Measurements from ENCODE around the gene GADD45A. TPM values are rescaled to one million over a fixed set of nuclear protein-coding genes. Genes with fewer than 3 reads are reported as not detected.
"Not testable (repeated sequence)": the region's sequence is repeated elsewhere in the genome, so short reads cannot be mapped to it uniquely, and the experiment has no call there.

The GADD45A gene, protein sequence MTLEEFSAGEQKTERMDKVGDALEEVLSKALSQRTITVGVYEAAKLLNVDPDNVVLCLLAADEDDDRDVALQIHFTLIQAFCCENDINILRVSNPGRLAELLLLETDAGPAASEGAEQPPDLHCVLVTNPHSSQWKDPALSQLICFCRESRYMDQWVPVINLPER
- polyA plus RNA-seq (2013, experiment 1 of 2; ENCODE audit: insufficient read length) = 83.1 TPM
- polyA plus RNA-seq (2013, experiment 2 of 2; ENCODE audit: insufficient read length) = 56.7 TPM

DNA sequence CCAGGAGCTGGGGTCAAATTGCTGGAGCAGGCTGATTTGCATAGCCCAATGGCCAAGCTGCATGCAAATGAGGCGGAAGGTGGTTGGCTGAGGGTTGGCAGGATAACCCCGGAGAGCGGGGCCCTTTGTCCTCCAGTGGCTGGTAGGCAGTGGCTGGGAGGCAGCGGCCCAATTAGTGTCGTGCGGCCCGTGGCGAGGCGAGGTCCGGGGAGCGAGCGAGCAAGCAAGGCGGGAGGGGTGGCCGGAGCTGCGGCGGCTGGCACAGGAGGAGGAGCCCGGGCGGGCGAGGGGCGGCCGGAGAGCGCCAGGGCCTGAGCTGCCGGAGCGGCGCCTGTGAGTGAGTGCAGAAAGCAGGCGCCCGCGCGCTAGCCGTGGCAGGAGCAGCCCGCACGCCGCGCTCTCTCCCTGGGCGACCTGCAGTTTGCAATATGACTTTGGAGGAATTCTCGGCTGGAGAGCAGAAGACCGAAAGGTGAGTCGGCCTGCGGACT lies at the start of gene GADD45A:
TSS of gene GADD45A (plus strand) at position 135 of the 491 bp plus-strand sequence. CDS start at position 429, 294 bp downstream.
- peak; percentile 100 for DNase-seq

DNA sequence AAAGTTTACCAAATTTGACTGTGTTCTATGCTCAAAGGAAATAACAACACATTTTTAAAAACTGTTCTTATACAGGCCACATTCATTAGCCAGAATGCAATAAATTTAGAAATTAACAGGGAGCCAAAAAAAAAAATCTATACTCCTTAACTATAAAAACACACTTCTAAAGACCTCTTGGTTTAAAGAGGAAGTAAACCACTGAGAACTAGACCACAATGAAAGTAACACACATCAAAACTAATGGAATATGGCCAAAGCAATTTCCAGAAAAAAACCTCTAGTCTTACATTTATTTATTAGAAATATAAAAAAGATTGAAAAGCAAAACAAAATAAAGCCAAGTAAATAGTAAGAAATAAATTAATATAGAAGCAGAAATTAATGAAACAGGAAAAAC lies 48.9 kb upstream of the GADD45A start:
- no peak for DNase-seq

DNA sequence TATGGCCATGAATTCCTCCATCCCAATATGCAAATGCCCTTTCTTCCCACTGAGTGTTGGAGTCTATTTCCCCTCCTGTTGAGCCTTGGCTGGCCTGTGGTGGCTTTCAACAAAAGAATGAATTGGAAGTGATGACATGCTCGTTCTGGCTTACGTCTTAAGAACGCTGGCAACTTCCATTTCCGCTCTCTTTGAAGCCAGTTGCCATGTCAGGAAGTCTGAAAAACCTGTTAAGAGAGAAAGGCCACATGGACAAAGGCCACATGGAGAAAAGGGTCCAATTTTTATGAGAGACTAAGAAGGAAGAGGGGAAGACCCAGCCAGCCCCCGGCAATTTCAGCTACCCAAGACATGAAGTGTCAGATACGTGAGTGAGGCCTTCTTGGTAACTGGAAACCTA lies 45.6 kb upstream of the GADD45A start:
- no peak for DNase-seq

DNA sequence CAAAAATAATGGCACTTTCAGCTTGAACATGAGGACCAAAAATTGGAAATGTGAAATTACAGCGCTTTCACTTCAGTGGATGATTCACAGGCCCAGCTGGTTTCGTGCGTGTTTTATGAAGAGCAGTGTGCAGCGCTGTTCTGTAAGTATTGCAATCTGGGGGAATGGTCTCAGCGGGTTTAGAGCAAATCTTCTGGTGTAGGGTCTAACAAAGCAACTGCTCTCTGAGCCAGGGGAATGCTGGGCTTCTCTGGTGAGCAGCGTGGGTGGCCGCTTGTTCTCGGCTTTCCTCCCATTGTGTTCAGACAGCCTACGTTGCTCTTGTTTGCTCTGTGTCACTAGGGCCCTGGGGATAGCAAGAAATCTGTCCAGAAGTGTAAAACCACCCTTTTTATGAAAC lies 42.4 kb upstream of the GADD45A start:
- peak; percentile 12 for DNase-seq

DNA sequence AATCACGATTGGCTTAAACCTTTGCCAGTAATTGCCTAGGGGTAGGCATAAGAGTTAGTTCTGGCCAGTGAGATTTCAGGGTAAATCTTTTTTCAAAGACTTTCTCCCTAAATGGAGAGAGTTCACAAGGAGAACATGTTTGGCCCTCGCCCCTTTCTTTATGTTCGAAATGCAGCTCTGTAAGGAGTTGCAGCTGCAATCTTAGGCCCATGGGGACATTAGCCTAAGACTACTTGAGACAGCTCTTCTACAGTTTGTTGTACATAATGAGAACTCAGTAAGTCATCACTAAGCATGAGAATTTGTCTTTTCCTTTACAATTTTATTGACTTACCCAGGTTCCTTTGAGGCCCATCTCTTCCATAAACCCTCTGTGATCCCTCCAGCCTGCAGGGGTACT lies 40.4 kb upstream of the GADD45A start:
- no peak for DNase-seq

DNA sequence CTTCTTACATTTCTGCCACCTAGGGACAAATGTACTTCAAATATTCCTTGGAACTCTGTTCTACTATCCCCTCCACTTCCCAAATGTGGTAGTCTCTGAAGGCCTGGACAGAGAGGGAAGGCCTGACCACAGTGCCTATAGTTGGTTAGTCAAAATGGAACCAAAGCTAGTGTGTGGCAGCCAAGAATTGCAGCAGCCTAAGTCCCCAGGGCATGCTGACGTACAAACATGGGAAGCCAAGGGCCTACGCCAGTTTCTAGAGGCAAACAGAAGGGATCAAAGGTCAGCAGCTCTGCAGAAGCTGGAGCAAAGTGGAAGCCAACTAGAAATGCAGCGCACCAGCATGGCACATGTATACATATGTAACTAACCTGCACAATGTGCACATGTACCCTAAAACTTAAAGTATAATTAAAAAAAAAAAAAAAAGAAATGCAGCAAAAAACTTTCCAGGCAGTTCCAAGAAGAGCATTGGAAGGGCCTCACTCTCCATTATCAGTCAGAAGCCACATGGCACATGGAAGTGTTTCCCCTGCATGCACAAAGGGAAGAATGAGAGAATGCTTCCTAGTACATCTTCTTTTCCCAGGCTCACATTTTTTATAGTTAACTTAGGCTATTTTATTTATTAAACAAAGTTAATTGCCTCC lies 39.4 kb upstream of the GADD45A start:
- DNase-seq = no peak

DNA sequence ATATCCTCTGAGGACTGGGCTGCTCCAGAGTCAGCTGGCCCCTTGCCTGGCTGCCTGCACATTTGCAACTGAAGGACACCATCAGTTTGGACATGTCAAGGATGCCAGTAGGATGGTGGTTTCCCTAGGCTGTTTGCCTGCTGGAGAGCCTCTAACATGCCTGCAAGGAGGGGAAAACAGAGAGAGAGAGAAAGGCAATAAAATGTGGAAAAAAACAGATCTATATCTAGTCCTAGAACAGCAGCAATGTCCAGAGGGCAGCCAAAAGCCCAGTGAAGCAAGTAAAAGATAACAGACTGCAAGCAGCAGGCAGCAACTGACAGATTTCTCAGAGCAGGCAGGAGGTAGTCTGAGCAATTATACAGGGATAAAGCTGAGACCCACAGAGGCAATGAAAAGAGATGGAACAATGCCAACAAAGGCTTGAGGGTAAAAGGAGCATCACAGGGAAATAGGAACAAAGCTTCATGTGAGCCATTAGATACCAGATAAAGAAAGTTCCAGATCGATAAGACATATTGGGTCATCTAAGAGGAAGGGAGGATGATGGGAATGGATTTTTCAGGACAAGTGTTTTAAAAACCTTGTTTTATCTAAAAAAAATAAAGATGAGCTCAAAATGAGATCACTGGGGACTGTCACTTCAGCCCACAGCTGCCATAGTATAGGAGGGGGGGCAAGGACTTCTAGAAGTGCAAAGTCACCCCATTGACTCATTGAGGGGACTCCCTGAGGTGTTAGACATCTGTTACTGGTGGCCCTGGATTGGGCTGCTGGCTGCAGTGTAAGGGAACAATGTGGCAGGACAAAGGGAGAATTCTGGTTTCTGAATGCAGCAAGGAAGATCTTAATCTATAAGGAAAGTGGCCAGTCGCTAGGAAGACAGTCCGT lies 38.6 kb upstream of the GADD45A start:
- DNase-seq = peak; percentile 37

DNA sequence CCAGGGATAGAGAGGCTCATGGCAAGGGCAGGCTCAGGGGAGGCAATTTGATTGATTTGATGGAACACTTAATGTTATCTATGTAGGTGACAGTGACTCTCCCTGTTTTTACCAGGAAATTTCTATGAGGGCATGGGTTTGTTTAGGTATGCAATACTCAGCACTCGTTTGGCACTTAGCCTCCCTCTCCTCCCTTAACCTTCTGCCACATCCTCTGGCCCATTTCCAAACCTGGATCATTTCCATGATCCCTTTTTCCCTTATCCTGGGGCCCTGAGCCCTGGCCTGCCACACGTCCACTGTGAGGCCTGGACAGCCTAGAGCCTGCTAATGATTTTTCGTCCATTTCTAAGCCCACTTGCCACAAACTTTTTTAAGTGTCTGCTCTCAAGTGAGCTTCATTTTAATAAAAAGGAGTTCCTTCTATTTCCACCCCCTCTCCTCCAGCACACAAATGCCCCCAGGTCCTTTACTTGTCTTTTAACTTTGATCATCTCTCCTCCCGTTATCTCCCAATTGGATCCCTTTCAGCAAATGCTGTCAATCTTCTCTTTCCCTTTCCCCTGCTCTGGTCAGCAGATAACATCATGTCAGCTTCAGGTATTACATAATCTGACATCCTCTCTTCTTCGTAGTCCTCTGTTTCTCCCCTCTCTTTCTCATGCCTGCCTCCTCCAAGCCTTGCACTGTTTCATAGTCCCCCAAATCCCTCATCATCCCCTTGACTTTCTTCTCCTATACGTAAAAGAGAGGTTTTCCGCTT lies 37.8 kb upstream of the GADD45A start:
- DNase-seq = peak; percentile 32

DNA sequence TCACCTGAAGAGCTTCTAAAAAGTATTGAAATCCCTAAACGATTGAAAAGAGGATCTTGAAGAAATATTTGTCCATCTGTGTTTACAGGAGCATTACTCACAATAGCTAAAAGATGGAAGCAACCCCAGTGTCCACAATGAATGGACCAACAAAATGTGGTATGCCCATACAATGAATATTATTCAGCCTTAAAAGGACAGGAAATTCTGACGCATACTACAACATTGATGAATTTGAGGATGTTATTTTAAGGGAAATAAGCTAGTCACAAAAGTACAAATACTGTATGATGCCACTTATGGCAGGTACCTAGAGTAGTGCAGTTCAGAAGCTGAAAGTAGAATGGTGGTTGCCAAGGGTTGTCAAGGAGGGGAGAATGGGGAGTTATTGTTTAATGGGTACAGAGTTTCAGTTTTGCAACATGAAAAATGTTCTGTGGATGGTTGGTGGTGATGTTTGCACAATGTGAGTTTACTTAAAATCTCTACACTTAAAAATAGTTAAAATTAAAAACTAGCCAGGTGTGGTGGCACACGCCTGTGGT lies 37.1 kb upstream of the GADD45A start:
- DNase-seq = no peak

DNA sequence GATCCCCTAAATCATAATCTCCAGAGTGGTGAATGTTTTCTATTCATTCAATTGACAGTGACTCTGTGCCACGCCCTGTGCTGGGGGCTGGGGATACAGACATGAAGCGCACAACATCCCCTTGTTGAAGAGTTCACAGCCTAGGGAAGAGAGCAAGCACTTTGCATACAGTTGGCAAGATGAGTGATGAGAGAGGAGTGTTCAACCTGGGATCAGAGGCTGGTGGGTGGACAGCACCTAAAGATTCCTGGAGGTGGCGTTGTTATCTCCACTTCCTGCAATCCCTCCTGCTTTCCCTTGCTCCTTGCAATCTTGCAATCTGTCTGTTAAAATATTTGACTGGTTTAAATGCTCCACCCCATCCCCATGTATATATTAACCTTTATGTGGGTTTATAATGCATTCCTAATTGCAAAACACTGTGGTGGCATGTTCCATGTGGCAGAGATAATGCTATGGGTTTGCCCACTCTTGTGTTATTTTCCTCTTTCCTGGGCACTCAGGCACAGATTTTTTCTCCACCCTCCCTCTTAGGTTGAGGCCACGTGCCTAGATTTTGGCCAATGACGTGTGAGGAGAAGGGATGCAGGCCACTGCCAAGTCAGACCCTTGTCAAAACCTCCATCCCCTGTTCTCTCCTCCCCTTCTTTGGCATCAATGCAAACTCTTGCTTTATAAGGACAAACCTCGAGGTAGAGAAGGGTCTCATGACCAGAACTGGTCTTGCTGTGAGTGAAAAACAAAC lies 36.2 kb upstream of the GADD45A start:
- DNase-seq = no peak

DNA sequence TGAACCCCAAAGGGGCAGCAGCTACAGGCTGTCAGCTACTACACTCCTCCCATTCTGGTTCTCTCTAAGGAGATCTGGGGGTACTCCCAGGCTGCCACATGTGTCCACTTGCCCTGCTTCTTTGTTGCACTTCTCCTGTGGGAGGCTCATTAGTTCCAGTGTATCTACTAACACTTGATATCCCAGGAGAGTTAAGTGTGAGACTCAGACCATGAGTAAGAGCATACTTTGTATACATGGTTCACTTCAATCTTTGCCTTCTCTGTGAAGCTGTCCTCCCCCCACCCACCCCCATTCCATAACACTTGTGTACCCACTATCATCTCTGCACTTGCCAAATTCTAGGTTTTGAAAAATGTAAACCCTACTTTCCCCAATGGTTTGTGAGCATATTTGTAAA lies 34.9 kb upstream of the GADD45A start:
- DNase-seq = no peak

DNA sequence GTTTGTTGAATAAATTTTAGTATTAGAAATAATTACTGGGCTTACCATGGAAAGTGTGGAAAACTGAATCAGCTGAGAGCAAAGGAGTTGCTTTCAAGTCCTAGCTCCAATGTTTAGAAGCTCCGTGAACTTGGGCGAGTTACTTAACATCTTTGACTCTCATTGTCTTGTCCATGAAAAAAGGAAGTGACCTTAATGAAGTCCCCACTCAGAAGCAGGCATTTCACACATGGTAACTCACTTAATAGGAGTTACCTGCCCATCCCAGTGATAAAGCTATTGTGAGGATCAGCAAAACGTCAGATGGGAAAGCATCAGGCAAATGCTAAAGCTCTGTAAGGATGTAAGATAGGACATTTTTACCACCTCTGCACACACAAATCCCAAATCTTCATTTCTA lies 34.0 kb upstream of the GADD45A start:
- DNase-seq = no peak

DNA sequence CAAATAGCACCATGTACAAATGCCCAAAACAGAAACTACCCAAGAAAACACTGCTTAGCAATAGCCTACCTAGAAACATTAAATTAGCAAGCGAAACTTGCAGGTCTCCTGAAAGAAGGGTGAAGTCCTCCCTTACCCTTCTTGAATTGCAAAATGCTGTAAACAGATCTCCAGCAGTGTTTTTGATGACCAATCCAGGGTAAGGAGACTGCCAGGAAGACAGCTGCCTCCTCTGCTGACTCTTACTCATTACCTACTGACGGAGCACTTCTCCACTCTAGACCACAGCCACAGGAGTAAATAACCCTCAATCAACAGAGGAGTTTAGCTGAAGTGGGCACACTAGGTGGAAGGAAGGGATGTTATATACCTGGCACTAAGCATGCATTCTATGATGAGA lies 32.2 kb upstream of the GADD45A start:
- DNase-seq = no peak

DNA sequence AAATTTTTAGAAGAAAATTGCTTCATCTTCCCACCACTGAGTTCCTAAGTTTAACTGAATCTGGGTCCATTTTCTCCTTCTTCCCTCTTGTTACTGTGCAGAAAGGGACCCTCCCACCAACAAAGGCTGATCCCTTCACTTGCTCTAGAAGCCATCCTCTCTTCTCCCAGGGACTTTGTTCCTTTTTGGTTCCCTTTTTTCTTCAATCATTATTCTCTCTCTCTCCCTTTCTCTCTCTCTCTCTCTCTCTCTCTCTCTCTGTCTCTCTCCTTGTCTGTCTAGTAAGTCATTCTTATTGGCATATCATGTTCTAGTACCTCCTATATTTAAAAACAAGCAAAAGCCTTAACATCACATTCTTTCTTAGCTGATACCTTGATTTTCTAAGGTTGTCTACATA lies 31.7 kb upstream of the GADD45A start:
- DNase-seq = no peak

DNA sequence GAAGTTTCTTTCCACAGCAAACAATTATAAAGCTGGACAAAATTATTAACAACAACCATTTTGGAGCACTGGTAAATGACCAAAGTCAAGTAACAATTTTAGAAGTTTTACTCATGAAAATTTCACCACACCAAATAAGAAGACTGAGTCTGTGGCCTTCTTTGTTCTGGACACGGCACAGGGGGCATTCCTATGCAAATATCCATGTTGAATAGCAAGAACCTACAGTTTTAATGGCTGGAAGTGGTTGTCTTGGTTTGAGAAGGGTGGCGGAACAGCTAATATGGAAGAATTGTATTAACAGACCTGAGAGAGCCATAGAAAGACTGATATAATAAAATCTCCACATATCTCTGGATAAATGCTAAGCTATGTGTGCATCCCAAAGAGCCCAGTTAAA lies 29.4 kb upstream of the GADD45A start:
- no peak for DNase-seq

DNA sequence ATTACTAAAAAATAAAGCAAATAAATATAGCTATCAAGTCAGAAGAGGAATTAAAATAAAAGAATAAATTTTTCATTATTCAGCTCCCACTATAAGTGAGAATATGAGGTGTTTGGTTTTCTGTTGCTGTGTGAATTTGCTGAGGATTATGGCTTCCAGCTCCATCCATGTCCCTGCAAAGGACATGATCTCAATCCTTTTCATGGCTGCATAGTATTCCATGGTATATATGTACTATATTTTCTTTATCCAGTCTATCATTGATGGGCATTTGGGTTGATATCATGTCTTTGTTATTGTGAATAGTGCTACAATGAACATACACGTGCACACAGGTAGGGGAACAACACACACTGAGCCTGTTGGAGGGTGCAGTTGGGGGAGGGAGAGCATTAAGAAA lies 27.8 kb upstream of the GADD45A start:
- DNase-seq = not testable (repeated sequence)

DNA sequence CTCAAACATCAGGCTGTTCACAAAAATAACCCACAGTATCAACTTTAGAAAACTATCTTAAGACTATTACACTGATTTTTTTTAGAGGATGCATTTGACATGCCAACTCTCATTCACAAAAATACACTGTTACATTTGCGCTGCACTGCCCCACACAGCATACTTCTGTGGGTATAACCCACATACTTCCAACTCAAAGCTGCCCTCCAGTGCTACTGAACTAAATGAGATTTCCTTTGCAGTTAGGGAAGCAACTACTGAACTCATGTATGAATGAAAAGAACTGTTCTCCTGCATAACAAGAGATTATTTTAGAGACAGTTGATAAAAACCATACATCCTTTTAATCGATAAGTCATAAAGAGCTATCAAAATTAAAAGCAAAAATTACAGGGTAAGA lies 25.8 kb upstream of the GADD45A start:
- DNase-seq = no peak

DNA sequence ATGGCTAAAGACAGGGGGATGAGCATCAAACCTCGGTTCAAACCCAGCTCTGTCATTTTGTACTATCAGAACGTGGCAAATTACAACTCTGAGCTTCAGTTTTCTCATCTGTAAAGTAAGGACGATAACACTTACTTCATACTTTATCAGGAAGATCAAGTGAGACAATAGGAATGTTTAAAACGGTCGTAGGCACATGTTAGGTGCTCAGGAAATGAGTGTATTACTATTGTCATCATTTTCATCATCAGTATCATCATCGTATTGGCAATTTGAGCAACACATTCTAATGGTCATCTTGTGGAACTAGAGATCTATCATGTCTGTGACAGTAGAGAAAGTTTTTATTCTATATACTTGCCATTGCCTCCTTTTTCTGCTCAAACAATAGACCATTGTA lies 22.1 kb upstream of the GADD45A start:
- no peak for DNase-seq

DNA sequence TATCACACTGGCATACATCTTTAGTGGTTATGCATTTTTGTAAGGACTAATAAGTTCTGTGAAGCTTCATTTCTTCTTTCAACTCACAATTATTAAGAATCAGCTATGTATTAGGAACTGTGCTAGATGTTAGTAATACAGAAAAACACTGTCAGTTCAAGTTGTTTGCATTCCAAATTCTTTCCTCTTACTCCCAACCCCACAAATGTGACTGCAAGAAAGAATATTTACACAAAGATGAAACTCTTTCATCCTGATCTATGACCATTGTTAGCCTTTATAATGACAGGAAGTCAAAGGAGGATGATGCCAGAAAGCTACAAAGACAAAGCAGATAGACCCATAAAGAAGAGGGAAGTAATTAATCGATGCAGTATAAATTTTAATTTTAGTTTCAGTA lies 21.0 kb upstream of the GADD45A start:
- DNase-seq = peak; percentile 58

DNA sequence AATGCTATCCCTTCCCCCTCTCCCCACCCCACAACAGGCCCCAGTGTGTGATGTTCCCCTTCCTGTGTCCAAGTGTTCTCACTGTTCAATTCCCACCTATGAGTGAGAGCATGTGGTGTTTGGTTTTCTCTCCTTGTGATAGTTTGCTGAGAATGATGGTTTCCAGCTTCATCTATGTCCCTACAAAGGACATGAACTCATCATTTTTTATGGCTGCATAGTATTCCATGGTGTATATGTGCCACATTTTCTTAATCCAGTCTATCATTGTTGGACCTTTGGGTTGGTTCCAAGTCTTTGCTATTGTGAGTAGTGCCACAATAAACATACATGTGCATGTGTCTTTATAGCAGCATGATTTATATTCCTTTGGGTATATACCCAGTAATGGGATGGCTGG lies 19.7 kb upstream of the GADD45A start:
- not testable (repeated sequence) for DNase-seq

DNA sequence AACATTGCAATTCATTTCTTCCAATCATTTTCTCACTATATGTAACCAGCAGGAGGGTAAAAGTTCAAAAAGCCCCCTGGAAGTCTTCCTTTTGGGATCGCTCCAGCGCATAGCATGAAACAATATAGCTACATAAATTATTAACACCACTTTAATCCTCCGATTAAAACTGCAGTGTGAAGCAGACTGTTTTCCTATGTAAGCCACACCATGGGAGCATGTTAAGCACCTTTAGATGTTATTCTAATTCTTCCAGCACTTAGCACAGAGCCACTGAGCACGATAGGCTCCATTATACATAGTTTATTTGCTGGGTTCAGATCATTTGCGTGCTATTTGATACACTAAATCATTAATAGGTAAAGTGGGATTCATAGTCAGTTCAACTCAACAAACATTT lies 18.4 kb upstream of the GADD45A start:
- no peak for DNase-seq

DNA sequence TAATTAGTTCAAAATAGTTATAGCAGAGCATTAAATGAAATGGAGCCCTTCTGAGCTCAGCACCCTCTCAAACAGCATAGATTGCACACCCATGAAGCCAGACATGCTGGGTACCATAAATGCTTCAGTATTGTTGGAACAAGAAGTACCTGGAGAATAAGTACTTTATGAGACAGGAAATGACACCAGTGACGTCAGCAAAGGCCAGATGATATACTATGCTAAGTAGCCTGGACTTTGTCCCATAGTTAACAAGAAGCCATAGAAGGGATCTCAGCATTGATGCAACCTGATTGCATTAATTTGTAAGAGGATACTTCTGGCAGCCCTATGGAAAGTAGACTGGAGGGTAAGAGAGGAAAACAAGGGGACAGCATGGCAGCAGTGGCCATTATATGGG lies 16.3 kb upstream of the GADD45A start:
- DNase-seq = no peak

Measured in fibroblast of skin of back (primary cell).